Glutamatergic neuron (in vitro differentiated cells): ENCODE data around the gene WNT2B. TPM values are rescaled to one million over a fixed set of nuclear protein-coding genes. Genes with fewer than 3 reads are reported as not detected.

Experiments
- DNase-seq: peaks from one replicate; pipeline ENCODE4 v3.0.0; 2022
- H3K27ac Mint-ChIP-seq: one replicate; pipeline ENCODE4 v1.8.0; 2020; ENCODE audit warnings: mild to moderate bottlenecking, mixed read lengths, inconsistent platforms; ENCODE audit not compliant: unreplicated experiment
- H3K27me3 Mint-ChIP-seq: one replicate; pipeline ENCODE4 v1.8.0; 2020; ENCODE audit warnings: mild to moderate bottlenecking, moderate library complexity, mixed read lengths, inconsistent platforms; ENCODE audit not compliant: unreplicated experiment
- H3K36me3 Mint-ChIP-seq: one replicate; pipeline ENCODE4 v1.8.0; 2020; ENCODE audit warnings: mild to moderate bottlenecking, mixed read lengths, inconsistent platforms; ENCODE audit not compliant: unreplicated experiment
- H3K4me1 Mint-ChIP-seq: one replicate; pipeline ENCODE4 v1.8.0; 2020; ENCODE audit warnings: mild to moderate bottlenecking, low read depth, mixed read lengths, inconsistent platforms; ENCODE audit not compliant: unreplicated experiment
- H3K4me3 Mint-ChIP-seq: one replicate; pipeline ENCODE4 v1.8.0; 2020; ENCODE audit warnings: mild to moderate bottlenecking, mixed read lengths, inconsistent platforms; ENCODE audit not compliant: unreplicated experiment
- H3K9me3 Mint-ChIP-seq: one replicate; pipeline ENCODE4 v1.8.0; 2020; ENCODE audit warnings: mild to moderate bottlenecking, moderate library complexity, mixed read lengths, inconsistent platforms; ENCODE audit not compliant: unreplicated experiment
- total RNA-seq: library from RNA; stranded (reverse); fragmentation: NEBNext Ultra II Directional; extraction: Animal tissue kit (Norgen Biotek cat#: 25700); gene quantifications from one replicate; pipeline ENCODE4 v1.2.1, GENCODE V29; 2021; ENCODE audit not compliant: unreplicated experiment
- TF ChIP-seq, protein P1 (sequence below): fragments of 200-600 bp; sonication (generic); IDR thresholded peaks from one replicate; pipeline ENCODE4 v1.5.0; 2021; ENCODE audit not compliant: partially characterized antibody, unreplicated experiment

Gene WNT2B
- total RNA-seq, 1 donor from 2014 or later, result 4.0 TPM

DNA sequence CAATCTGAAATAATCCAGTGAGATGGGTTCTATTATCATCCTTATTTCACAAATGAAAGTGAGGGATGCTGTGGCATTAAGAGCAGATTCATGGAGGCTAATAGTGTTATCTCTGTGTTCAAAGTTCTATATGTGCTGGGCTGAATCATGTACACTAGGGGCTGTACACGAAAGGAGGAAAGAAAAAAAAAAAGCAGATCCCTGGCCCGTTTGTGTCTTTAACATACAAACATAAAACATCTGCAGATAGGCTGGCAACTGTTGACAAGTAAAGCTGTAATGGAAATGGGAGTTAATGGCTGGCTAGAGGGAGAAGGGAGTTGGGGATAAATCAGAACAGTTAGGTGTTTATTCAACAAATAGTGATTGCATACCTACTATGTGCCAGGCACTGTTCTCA, 3.1 kb downstream of the WNT2B start:
- no peak for DNase-seq
- H3K4me3 Mint-ChIP-seq, result no peak overlapping the region
- H3K27ac Mint-ChIP-seq, result no peak overlapping the region
- peaks cover 2% of the 10 kb centered on the region for H3K9me3 Mint-ChIP-seq
- H3K27me3 Mint-ChIP-seq, result peaks cover 21% of the 10 kb centered on the region
- H3K36me3 Mint-ChIP-seq, result no peaks in the 10 kb centered on the region
- H3K4me1 Mint-ChIP-seq, result peaks cover 2% of the 10 kb centered on the region
- TF ChIP-seq, protein P1, sequence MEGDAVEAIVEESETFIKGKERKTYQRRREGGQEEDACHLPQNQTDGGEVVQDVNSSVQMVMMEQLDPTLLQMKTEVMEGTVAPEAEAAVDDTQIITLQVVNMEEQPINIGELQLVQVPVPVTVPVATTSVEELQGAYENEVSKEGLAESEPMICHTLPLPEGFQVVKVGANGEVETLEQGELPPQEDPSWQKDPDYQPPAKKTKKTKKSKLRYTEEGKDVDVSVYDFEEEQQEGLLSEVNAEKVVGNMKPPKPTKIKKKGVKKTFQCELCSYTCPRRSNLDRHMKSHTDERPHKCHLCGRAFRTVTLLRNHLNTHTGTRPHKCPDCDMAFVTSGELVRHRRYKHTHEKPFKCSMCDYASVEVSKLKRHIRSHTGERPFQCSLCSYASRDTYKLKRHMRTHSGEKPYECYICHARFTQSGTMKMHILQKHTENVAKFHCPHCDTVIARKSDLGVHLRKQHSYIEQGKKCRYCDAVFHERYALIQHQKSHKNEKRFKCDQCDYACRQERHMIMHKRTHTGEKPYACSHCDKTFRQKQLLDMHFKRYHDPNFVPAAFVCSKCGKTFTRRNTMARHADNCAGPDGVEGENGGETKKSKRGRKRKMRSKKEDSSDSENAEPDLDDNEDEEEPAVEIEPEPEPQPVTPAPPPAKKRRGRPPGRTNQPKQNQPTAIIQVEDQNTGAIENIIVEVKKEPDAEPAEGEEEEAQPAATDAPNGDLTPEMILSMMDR, result no peak

DNA sequence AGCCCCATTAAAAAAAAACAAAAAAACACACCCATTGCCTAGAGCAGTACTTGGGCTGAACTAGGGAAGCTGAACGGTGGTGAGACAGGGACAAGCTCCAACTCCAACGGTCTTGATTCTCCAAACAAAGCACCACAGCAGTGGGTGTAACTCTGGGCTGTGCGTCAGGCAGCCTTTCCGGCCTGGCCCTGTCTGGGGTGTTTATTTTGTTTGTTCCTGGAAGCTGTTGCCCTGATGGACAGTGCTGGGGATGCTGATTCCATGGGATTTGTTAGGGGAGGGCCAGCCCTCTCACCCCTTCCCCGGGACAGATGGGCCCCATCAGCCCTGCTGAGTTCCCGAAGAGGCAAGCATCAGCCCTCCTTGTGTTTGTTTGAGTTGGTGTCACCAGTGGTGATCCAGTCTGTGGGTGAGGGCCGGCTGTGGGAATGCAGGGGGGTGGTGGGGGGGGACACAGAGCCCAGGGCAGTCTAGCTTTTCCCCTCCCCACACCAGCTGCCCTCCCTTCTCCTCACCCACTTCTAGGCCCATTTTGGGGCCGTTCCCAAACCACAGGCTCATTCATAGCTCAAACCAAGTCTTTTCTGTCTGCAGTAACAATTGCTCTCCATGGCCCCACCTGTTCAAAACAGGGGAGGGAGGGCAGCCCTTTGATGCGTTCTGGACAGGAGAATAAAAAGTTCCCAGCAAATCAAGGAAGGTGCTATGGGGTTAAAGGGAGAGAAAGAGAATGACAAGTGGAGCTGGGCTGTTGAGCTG, 4.5 kb downstream of the WNT2B start:
- Mint-ChIP-seq H3K27ac (no peak overlapping the region), H3K27me3 (peaks cover 15% of the 10 kb centered on the region), H3K4me3 (no peak overlapping the region), H3K9me3 (peaks cover 4% of the 10 kb centered on the region), H3K4me1 (no peaks in the 10 kb centered on the region), H3K36me3 (no peaks in the 10 kb centered on the region)
- TF ChIP-seq, protein P1, result no peak
- no peak for DNase-seq

DNA sequence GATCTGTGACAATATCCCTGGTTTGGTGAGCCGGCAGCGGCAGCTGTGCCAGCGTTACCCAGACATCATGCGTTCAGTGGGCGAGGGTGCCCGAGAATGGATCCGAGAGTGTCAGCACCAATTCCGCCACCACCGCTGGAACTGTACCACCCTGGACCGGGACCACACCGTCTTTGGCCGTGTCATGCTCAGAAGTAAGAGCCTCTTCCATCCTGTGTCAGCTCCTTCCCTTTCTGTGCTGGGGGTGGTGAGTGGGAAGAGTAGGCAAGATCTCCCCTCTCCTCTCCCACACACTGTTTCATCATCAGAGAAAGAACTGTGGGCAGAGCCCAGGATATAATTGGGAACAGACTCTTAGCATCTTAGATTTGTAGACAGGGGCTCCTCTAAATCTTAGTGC, 6.1 kb downstream of the WNT2B start:
- peaks cover 10% of the 10 kb centered on the region for H3K27me3 Mint-ChIP-seq
- no peak overlapping the region for H3K27ac Mint-ChIP-seq
- no peaks in the 10 kb centered on the region for H3K36me3 Mint-ChIP-seq
- no peak for DNase-seq
- TF ChIP-seq, protein P1, result no peak
- H3K4me1 Mint-ChIP-seq, result no peaks in the 10 kb centered on the region
- H3K4me3 Mint-ChIP-seq, result no peak overlapping the region
- H3K9me3 Mint-ChIP-seq, result peaks cover 4% of the 10 kb centered on the region

DNA sequence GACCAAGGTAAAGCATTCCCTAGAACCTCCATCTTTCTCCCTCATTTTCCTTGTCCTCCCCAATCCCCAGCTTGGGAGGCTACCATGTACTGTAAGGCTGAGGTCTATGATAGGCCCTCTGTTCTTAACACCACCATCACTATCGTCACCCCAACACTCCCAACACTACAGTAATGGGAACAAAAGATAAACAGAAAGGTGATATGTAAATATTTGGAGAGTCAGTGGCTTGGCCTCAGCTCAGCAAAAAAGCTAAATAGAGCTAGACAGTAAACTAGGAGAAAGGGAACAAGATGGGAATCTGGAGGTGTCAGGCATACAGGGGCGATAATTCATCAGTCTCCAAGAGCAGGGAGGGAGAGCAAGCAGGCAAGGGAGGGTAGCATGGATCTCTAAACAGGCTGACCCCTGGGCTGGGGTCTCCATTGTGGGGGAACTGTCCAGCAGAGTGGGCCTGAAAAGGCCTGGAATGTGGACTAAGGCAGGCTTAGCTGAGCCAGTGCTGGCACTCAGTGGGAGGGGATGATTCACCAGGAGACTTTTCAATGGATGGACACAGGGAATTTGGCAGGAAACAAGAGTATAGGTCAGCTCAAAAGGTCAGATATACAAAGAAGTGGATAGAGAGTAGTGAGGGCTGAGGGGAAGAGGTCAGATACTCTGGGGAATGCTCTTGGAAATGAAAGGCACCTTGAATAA, 6.7 kb downstream of the WNT2B start:
- Mint-ChIP-seq H3K4me1 (no peaks in the 10 kb centered on the region), H3K27ac (no peak overlapping the region)

More for the DNA sequence above, 6.7 kb downstream of the WNT2B start:
- no peak overlapping the region for H3K4me3 Mint-ChIP-seq
- TF ChIP-seq, protein P1, result no peak
- H3K27me3 Mint-ChIP-seq, result peaks cover 6% of the 10 kb centered on the region
- H3K9me3 Mint-ChIP-seq, result peaks cover 4% of the 10 kb centered on the region
- no peak for DNase-seq
- H3K36me3 Mint-ChIP-seq, result no peaks in the 10 kb centered on the region
